ENCODE measurements around the gene ASIC5. TPM values are rescaled to one million over a fixed set of nuclear protein-coding genes. Genes with fewer than 3 reads are reported as not detected.

Gene ASIC5
- total and polyA plus RNA-seq, 2 of the 4 experiments (the other 2 are of a cell fraction) = not detected

DNA sequence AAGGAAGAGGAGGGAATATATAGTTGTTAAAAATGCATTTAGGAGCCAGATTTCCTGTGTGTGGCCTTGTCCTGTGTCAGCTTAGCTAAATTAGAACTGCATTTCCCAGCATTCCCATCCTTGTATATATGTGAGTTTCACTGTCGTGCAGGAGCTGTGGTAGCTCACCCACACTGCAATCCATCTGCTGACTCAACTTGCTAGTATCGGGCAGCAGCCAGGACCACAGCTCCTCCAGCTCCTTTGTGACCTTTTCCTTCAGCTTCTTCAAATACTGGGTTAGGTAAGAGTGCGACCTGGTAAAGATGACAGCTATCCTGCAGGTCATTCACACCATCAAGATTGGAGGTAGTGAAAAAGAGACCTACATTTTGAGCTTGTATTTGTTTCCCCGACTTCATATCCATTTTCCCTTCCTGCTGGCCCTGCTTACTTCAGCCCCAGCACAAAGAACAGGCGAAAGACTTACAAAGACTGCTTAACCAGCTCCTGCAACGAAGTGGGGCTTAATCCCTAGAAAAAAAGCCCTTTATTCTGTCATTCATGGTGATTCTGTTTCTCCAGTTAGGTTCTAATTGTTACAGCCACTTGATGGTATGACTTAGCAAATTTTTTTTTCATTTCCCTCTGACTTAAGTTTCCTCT lies 11.4 kb downstream of the ASIC5 start:
- BruUV-seq (replicated peaks) = TSS peak; percentile 73
- H2AK9ac ChIP-seq (replicated peaks; ENCODE audit: low read depth, low read length, poor library complexity) = no peak overlapping the region
- H2AK5ac ChIP-seq (ENCODE audit: low read depth, low read length) = no peak overlapping the region
- H3K27ac ChIP-seq (ENCODE audit: insufficient read depth, low read length) = peak overlapping the region; percentile 48; the same call in 1 of the 2 replicates
- peak overlapping the region; percentile 75 for H4K5ac ChIP-seq (ENCODE audit: low read depth, low read length)
- H3K9me1 ChIP-seq (ENCODE audit: insufficient read depth, low read length) = no peaks in the 10 kb centered on the region
- dilution Hi-C loops (cut with HindIII; ENCODE audit: low sequenced_read_pairs, unreplicated experiment) = no loop called here
- H3K23ac ChIP-seq (ENCODE audit: low read depth, low read length) = peak overlapping the region; percentile 2; the same call in 1 of the 2 replicates
- POLR2A ChIA-PET (ENCODE audit: unreplicated experiment) = no interaction called here
- DNase-seq (peak; percentile 86), ATAC-seq (ENCODE audit: low read depth) (peak; percentile 99)
- H4K8ac ChIP-seq (ENCODE audit: low read depth in 2 of 2, low read length in 2 of 2) = peak overlapping the region in 1 of 2 experiments; percentile 88; a peak in 2 of 4 replicates
- H2BK15ac ChIP-seq (ENCODE audit: low read depth, low read length) = no peak overlapping the region
- H4K20me1 ChIP-seq (ENCODE audit: insufficient read depth, low read length) = no peaks in the 10 kb centered on the region
- no CpG with 5 or more reads among the region's 6 CpGs for WGBS, 2 experiments (ENCODE audit: extremely low coverage in 2 of 2, insufficient read length in 1 of 2)
- peak overlapping the region; percentile 68; the same call in 1 of the 2 replicates for H2BK20ac ChIP-seq (ENCODE audit: low read depth, low read length)
- H3K4me1 ChIP-seq (ENCODE audit: control insufficient read depth, insufficient read depth, low read length) = peaks cover 3% of the 10 kb centered on the region
- in situ Hi-C loops (cut with MboI; ENCODE audit: low sequenced_read_pairs) = no loop called here
- H2AFZ ChIP-seq (replicated peaks; ENCODE audit: low read length, poor library complexity) = peak overlapping the region; percentile 84
- intact Hi-C loops (cut with micrococcal nuclease) = no loop called here
- no peaks in the 10 kb centered on the region for H3K36me3 ChIP-seq (ENCODE audit: control insufficient read depth, insufficient read depth, low read length)
- H2BK5ac ChIP-seq (ENCODE audit: low read depth, low read length, poor library complexity, severe bottlenecking) = peak overlapping the region; percentile 16
- H3K27me3 ChIP-seq (ENCODE audit: control insufficient read depth, insufficient read depth, low read length) = no peaks in the 10 kb centered on the region
- peak overlapping the region; percentile 21; the same call in 1 of the 2 replicates for H3K4me3 ChIP-seq (ENCODE audit: insufficient read depth, low read depth, low read length)
- peak overlapping the region; percentile 84 for H3K18ac ChIP-seq (ENCODE audit: low read depth, low read length)
- no peaks in the 10 kb centered on the region for H3K79me1 ChIP-seq (ENCODE audit: low read depth in 1 of 2, low read length in 2 of 2)
- peak overlapping the region; percentile 35; the same call in 1 of the 2 replicates for H3K4ac ChIP-seq (ENCODE audit: low read depth, low read length)
- H4K91ac ChIP-seq (ENCODE audit: insufficient read depth, low read depth, low read length) = peak overlapping the region; percentile 8; the same call in 1 of the 2 replicates
- CTCF ChIA-PET = interaction anchor here (1.0 to 1.1 kb wide), 2 partner anchors 26 to 99 kb away, joined by 3 read pairs; no protein-coding TSS in a partner anchor
- H3K9me3 ChIP-seq (ENCODE audit: control insufficient read depth, insufficient read depth, low read length) = no peaks in the 10 kb centered on the region
- H3K9ac ChIP-seq (ENCODE audit: low read depth, low read length) = peak overlapping the region; percentile 18; the same call in 1 of the 2 replicates
- H3K56ac ChIP-seq (ENCODE audit: extremely low read depth, insufficient read depth, low read length) = no peak overlapping the region
- H3K14ac ChIP-seq (replicated peaks; ENCODE audit: low read depth, low read length) = peak overlapping the region; percentile 65; the same call in 1 of the 2 replicates
- peak overlapping the region; percentile 90 for H3K4me2 ChIP-seq (ENCODE audit: low read depth, low read length)
- H2BK120ac ChIP-seq (ENCODE audit: low read depth, low read length) = peak overlapping the region; percentile 79
- 0 out of 2 replicates have a peak, but pooled peaks have one; percentile 8 for TF ChIP-seq MAFK (IDR thresholded peaks at IDR 0.05; ENCODE audit: low read depth, low read length)
- TF ChIP-seq, protein P1, sequence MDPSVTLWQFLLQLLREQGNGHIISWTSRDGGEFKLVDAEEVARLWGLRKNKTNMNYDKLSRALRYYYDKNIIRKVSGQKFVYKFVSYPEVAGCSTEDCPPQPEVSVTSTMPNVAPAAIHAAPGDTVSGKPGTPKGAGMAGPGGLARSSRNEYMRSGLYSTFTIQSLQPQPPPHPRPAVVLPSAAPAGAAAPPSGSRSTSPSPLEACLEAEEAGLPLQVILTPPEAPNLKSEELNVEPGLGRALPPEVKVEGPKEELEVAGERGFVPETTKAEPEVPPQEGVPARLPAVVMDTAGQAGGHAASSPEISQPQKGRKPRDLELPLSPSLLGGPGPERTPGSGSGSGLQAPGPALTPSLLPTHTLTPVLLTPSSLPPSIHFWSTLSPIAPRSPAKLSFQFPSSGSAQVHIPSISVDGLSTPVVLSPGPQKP (IDR thresholded peaks at IDR 0.05; ENCODE audit: borderline replicate concordance, low read depth, low read length) = no peak
- TF ChIP-seq CEBPB (IDR thresholded peaks at IDR 0.05; ENCODE audit: low read depth, low read length) = no peak
- peak; percentile 49 for TF ChIP-seq NFE2L2 (IDR thresholded peaks at IDR 0.05; ENCODE audit: low read depth, low read length)
- TF ChIP-seq, protein P2, sequence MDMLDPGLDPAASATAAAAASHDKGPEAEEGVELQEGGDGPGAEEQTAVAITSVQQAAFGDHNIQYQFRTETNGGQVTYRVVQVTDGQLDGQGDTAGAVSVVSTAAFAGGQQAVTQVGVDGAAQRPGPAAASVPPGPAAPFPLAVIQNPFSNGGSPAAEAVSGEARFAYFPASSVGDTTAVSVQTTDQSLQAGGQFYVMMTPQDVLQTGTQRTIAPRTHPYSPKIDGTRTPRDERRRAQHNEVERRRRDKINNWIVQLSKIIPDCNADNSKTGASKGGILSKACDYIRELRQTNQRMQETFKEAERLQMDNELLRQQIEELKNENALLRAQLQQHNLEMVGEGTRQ (IDR thresholded peaks at IDR 0.05; ENCODE audit: low read depth, low read length) = no peak
- no peak for TF ChIP-seq MXI1 (IDR thresholded peaks at IDR 0.05; ENCODE audit: borderline replicate concordance, low read depth, low read length)
- TF ChIP-seq CHD1 (IDR thresholded peaks at IDR 0.05; ENCODE audit: low read depth, low read length) = no peak
- no peak for TF ChIP-seq BHLHE40 (IDR thresholded peaks at IDR 0.05; ENCODE audit: low read depth, low read length)
- 0 out of 2 replicates have a peak, but pooled peaks have one; percentile 41 for TF ChIP-seq FOS (IDR thresholded peaks at IDR 0.05; ENCODE audit: low read depth, low read length)
- TF ChIP-seq SMC3 (IDR thresholded peaks at IDR 0.05; ENCODE audit: low read depth, low read length) = no peak
- no peak for TF ChIP-seq RCOR1 (IDR thresholded peaks at IDR 0.05; ENCODE audit: insufficient replicate concordance, low read length)
- TF ChIP-seq RAD21 (IDR thresholded peaks at IDR 0.05; ENCODE audit: low read length) = no peak
- TF ChIP-seq MAZ (IDR thresholded peaks at IDR 0.05; ENCODE audit: borderline replicate concordance, low read depth, low read length) = no peak
- no peak for TF ChIP-seq RFX5 (IDR thresholded peaks at IDR 0.05; ENCODE audit: low read depth, low read length)
- TF ChIP-seq POLR2A (IDR thresholded peaks at IDR 0.05; ENCODE audit: low read depth, low read length) = no peak
